Endothelial cell of umbilical vein (primary cell): ENCODE data around the gene DIP2C. TPM values are rescaled to one million over a fixed set of nuclear protein-coding genes. Genes with fewer than 3 reads are reported as not detected.

Experiments used
- BruUV-seq: library from RNA; stranded (reverse); fragments of 400-500 nt; replicated peaks from 2 replicates; lab custom pipeline; 2021; lab: Mats Ljungman, UMichigan
- CTCF ChIA-PET: fragments of 300-600, 350-600 bp; sonication (Branson Sonifier 250); formaldehyde crosslinking; loops from one replicate; lab custom pipeline; 2021; ENCODE audit warnings: antibody characterized with exemption, inconsistent platforms; lab: Charles Lee
- POLR2A ChIA-PET: fragments of 300-600, 350-600 bp; sonication (Branson Sonifier 250); formaldehyde crosslinking; loops from one replicate; lab custom pipeline; 2021; ENCODE audit warnings: antibody characterized with exemption, inconsistent platforms; lab: Charles Lee
- DNase-seq: peaks from one replicate; pipeline ENCODE4 v3.0.0-alpha.2; 2011; ENCODE audit warnings: low read depth, low spot score
- FAIRE-seq: peaks from 2 replicates; lab custom pipeline; 2011; peaks lifted over from hg19 to GRCh38; lab: Jason Lieb, UNC
- H2AFZ ChIP-seq: 2 replicates; pipeline ENCODE4 v1.6.0; 2012; ENCODE audit warnings: low read depth, low read length, control low read depth, inconsistent platforms
- H3K27ac ChIP-seq: 2 replicates; pipeline ENCODE4 v1.5.1; 2011; ENCODE audit warnings: low read depth, mild to moderate bottlenecking, control low read depth, low read length, moderate library complexity; ENCODE audit not compliant: insufficient read depth
- H3K27me3 ChIP-seq, 2 experiments: 2 replicates each; pipeline versions ENCODE4 v1.6.0 to v1.6.1; 2011; ENCODE audit warnings: low read length in 2 of 2, mixed read lengths in 1 of 2; ENCODE audit not compliant: control insufficient read depth in 2 of 2, insufficient read depth in 2 of 2
- H3K36me3 ChIP-seq, 2 experiments: 2 replicates in 1 of 2; 3 replicates in 1 of 2; pipeline ENCODE4 v1.5.1; 2011; ENCODE audit warnings: low read length in 2 of 2, mild to moderate bottlenecking in 1 of 2, moderate library complexity in 1 of 2; ENCODE audit not compliant: control insufficient read depth in 2 of 2, insufficient read depth in 2 of 2; ENCODE audit errors: extremely low read depth in 1 of 2
- H3K4me1 ChIP-seq: 3 replicates; pipeline ENCODE4 v1.5.1; 2011; ENCODE audit warnings: mild to moderate bottlenecking, low read length; ENCODE audit not compliant: control insufficient read depth, insufficient read depth; ENCODE audit errors: extremely low read depth
- H3K4me2 ChIP-seq: 2 replicates; pipeline ENCODE4 v1.6.1; 2011; ENCODE audit warnings: low read length, control low read depth, mixed read lengths; ENCODE audit not compliant: insufficient read depth
- H3K4me3 ChIP-seq, 3 experiments: fragments of 200-600 bp in 1 of 3; sonication (generic), shearing (Covaris generic) in 1 of 3; replicated peaks in 1 of 3; 2 replicates each; pipeline ENCODE4 v1.5.1; 2011 to 2016; ENCODE audit warnings: control low read depth in 3 of 3, low read length in 3 of 3, mild to moderate bottlenecking in 2 of 3, inconsistent platforms in 1 of 3, low read depth in 1 of 3, moderate library complexity in 1 of 3; ENCODE audit not compliant: insufficient read depth in 1 of 3
- H3K79me2 ChIP-seq: 2 replicates; pipeline ENCODE4 v1.6.0; 2012; ENCODE audit warnings: low read length, inconsistent platforms; ENCODE audit not compliant: control insufficient read depth, insufficient read depth
- H3K9ac ChIP-seq: replicated peaks from 2 replicates; pipeline ENCODE3; 2011; ENCODE audit warnings: low read length, control low read depth; ENCODE audit not compliant: insufficient read depth; ENCODE audit errors: extremely low read depth
- H3K9me1 ChIP-seq: replicated peaks from 3 replicates; pipeline ENCODE4 v1.6.0; 2011; ENCODE audit warnings: mild to moderate bottlenecking, low read length; ENCODE audit not compliant: control insufficient read depth, insufficient read depth; ENCODE audit errors: extremely low read depth
- H3K9me3 ChIP-seq: replicated peaks from 2 replicates; pipeline ENCODE4 v1.5.1; 2012; ENCODE audit warnings: low read length, inconsistent platforms; ENCODE audit not compliant: control insufficient read depth, insufficient read depth
- H4K20me1 ChIP-seq: replicated peaks from 2 replicates; pipeline ENCODE3; 2011; ENCODE audit warnings: mild to moderate bottlenecking, low read length; ENCODE audit not compliant: control insufficient read depth, insufficient read depth; ENCODE audit errors: extremely low read depth
- CTCF ChIP-seq, 2 donors: IDR thresholded peaks; 1 replicate in 1 of 2; 2 replicates in 1 of 2; pipeline ENCODE4 v1.5.1; 2011; ENCODE audit warnings: low read length in 2 of 2, mild to moderate bottlenecking in 2 of 2, moderate library complexity in 2 of 2, control low read depth in 1 of 2, inconsistent platforms in 1 of 2, low read depth in 1 of 2; ENCODE audit not compliant: insufficient read depth in 1 of 2; ENCODE audit errors: extremely low read depth in 1 of 2
- EZH2 ChIP-seq: IDR thresholded peaks from 2 replicates; pipeline ENCODE4 v1.6.1; 2012; ENCODE audit warnings: borderline replicate concordance, low read depth, mild to moderate bottlenecking, moderate library complexity, low read length, inconsistent platforms; ENCODE audit not compliant: severe bottlenecking
- FOS ChIP-seq: IDR thresholded peaks from 2 replicates; pipeline ENCODE4 v1.6.1; 2011; ENCODE audit warnings: mild to moderate bottlenecking, low read length, moderate library complexity, borderline replicate concordance; ENCODE audit not compliant: insufficient read depth
- GATA2 ChIP-seq: IDR thresholded peaks from 2 replicates; pipeline ENCODE4 v1.7.0; 2011; ENCODE audit warnings: low read depth, mild to moderate bottlenecking, moderate library complexity, mixed read lengths, low read length; ENCODE audit not compliant: insufficient read length, insufficient read depth
- JUN ChIP-seq: IDR thresholded peaks from 2 replicates; pipeline ENCODE4 v1.6.1; 2011; ENCODE audit warnings: borderline replicate concordance, low read depth; ENCODE audit not compliant: insufficient read length, insufficient read depth
- MAX ChIP-seq: IDR thresholded peaks from 2 replicates; pipeline ENCODE4 v1.6.1; 2011; ENCODE audit not compliant: insufficient read depth, insufficient read length
- MYC ChIP-seq: IDR thresholded peaks from one replicate; pipeline ENCODE4 v1.6.1; 2011; ENCODE audit warnings: mild to moderate bottlenecking, low read depth, low read length
- POLR2A ChIP-seq: IDR thresholded peaks from 2 replicates; pipeline ENCODE4 v1.6.1; 2012; ENCODE audit warnings: low read depth, mild to moderate bottlenecking, control low read depth, low read length
- POLR2AphosphoS5 ChIP-seq: IDR thresholded peaks from 2 replicates; pipeline ENCODE4 v1.6.1; 2012; ENCODE audit warnings: low read depth, mild to moderate bottlenecking, control low read depth, low read length, moderate library complexity; ENCODE audit not compliant: insufficient read depth
- dilution Hi-C: fragments of 300-500 bp; cut with MboI; formaldehyde crosslinking; loops from one replicate; pipeline ENCODE4 v1.15.0; 2019; ENCODE audit warnings: low sequenced_read_pairs; ENCODE audit not compliant: extremely low pct_ligation_motif_present
- intact Hi-C: fragments of 100-400 bp; cut with micrococcal nuclease; formaldehyde crosslinking; loops from one replicate; pipeline ENCODE4 v1.10.0; 2022
- polyA plus RNA-seq, 4 experiments: library from polyadenylated mRNA; depleted of rRNA in 3 of 4; stranded (reverse) in 3 of 4; unstranded in 1 of 4; fragments of >200 nt; gene quantifications; 2 replicates each; pipeline versions ENCODE4 v1.2.1 to v1.2.3, GENCODE V29; 2011 to 2012; ENCODE audit warnings: missing spikeins in 1 of 4
- total RNA-seq: library from RNA; stranded (reverse); gene quantifications from 2 replicates; pipeline ENCODE4 v1.2.3, GENCODE V29; 2021

DIP2C gene
- total and polyA plus RNA-seq, 2 donors (not counting 3 experiments of a cell fraction or from before 2014, with no cell fraction given) = 3.6 to 10.7 TPM

DNA sequence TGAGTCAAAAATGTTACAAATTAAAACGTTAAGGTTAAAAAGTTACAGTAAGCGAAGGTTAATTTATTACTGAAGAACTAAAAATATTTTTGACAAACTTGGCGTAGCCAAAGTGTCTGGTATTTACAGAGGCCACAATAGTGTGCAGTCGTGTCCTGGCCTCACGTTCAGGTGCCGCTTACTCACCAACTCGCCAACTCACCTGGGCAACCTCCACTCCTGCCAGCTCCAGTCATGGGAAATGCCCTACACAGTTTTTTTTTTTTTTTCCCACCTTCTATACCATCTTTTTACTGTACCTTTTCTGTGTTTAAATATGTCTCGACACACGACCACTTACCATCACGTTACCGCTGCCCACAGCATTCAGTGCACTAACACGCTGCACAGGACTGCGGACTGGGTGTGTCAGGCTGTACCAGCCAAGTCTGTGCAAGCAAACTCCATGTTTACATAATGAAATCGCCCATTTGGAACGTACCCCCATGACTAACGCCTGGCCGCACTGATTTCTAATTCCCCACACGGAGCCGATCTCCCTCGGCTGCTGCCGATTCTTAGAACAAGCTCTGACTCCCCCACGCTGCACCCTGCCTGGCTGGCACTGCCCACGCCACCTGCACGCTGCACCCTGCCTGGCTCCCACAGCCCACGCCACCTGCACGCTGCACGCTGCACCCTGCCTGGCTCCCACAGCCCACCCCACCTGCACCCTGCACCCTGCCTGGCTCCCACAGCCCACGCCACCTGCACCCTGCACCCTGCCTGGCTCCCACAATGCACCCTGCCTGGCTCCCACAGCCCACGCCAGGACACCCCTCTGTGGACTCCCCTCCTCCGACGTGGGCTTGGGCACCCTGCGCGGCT is 351.1 kb downstream of the DIP2C start:
- Histone ChIP-seq H4K20me1 (no peaks in the 10 kb centered on the region), H2AFZ (no peak overlapping the region), H3K9me3 (no peaks in the 10 kb centered on the region), H3K4me3 (no peak overlapping the region), H3K9me1 (no peaks in the 10 kb centered on the region), H3K4me2 (no peak overlapping the region), H3K27me3 (no peaks in the 10 kb centered on the region), H3K9ac (no peak overlapping the region), H3K27ac (no peak overlapping the region), H3K36me3 (no peaks in the 10 kb centered on the region), H3K79me2 (no peaks in the 10 kb centered on the region), H3K4me1 (no peaks in the 10 kb centered on the region)
- FAIRE-seq (no peak), DNase-seq (no peak)
- no TSS peak for BruUV-seq
- dilution Hi-C loops (no loop called here), intact Hi-C loops (no loop called here)
- ChIA-PET POLR2A (no interaction called here), CTCF (no interaction called here)
- TF ChIP-seq JUN (no peak), GATA2 (no peak), MAX (no peak), POLR2A (no peak), POLR2AphosphoS5 (no peak), MYC (no peak), CTCF (IDR thresholded peaks at IDR 0.05; ENCODE audit: extremely low read depth in 1 of 2, insufficient read depth in 1 of 2, low read depth in 1 of 2, low read length in 2 of 2) (no peak), EZH2 (no peak), FOS (no peak)
